Stimulated activated CD8-positive, alpha-beta memory T cell treated with anti-CD3 and anti-CD28 coated beads, Interleukin-7, amount 100 ng/mL, for 24 hours (primary cell): ENCODE results near the gene CSNK1D.

Experiments
- DNase-seq: peaks from one replicate; pipeline ENCODE4 v3.0.0-alpha.2; 2020; ENCODE audit warnings: low read depth

The CSNK1D gene

GRCh38 chr17:82238472-82239201 lies 34.9 kb downstream of the CSNK1D start:
- peak; percentile 41 for DNase-seq

- no peak for DNase-seq
Observed at GRCh38 chr17:82237746-82238471, 35.6 kb downstream of the CSNK1D start.

DNA sequence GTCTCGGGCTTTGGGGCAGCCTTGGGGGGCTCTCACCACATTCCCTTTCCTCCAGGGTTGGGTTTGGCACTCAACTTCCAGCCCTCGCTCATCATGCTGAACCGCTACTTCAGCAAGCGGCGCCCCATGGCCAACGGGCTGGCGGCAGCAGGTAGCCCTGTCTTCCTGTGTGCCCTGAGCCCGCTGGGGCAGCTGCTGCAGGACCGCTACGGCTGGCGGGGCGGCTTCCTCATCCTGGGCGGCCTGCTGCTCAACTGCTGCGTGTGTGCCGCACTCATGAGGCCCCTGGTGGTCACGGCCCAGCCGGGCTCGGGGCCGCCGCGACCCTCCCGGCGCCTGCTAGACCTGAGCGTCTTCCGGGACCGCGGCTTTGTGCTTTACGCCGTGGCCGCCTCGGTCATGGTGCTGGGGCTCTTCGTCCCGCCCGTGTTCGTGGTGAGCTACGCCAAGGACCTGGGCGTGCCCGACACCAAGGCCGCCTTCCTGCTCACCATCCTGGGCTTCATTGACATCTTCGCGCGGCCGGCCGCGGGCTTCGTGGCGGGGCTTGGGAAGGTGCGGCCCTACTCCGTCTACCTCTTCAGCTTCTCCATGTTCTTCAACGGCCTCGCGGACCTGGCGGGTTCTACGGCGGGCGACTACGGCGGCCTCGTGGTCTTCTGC lies 36.3 kb downstream of the CSNK1D start:
- no peak for DNase-seq

DNA sequence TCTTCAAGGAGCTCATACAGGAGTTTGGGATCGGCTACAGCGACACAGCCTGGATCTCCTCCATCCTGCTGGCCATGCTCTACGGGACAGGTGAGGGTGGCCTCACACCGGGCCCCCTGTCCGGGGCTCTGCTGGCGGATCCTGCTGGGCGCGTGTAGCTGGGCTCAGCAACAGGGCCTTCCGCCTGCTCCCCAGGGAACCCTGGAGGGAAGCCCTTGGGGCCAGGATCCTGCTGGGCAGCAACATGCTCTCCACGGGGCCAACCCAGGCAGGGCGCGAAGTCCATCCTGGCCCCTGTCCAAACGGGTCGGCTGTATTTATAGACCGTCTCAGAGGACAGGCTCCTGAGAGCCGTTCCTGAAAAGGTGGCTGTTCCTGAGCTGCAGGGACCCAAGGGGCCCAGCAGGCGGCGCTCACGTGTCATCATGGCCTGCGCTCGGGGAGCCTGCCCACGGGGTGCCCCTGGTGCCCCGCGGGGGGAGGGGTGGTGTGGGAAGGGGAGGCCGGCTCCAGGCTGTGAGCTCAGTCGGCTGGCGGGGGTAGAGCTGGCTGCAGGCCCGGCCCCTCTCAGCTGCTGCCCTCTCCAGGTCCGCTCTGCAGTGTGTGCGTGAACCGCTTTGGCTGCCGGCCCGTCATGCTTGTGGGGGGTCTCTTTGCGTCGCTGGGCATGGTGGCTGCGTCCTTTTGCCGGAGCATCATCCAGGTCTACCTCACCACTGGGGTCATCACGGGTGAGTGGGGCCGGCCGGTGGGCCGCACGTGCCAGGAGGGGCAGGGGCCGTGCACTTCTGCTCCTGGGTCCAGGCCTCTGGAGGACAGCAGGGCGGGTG lies 37.1 kb downstream of the CSNK1D start:
- DNase-seq, result no peak

- DNase-seq, result no peak
Observed at GRCh38 chr17:82235775-82236141, 37.7 kb downstream of the CSNK1D start.

DNA sequence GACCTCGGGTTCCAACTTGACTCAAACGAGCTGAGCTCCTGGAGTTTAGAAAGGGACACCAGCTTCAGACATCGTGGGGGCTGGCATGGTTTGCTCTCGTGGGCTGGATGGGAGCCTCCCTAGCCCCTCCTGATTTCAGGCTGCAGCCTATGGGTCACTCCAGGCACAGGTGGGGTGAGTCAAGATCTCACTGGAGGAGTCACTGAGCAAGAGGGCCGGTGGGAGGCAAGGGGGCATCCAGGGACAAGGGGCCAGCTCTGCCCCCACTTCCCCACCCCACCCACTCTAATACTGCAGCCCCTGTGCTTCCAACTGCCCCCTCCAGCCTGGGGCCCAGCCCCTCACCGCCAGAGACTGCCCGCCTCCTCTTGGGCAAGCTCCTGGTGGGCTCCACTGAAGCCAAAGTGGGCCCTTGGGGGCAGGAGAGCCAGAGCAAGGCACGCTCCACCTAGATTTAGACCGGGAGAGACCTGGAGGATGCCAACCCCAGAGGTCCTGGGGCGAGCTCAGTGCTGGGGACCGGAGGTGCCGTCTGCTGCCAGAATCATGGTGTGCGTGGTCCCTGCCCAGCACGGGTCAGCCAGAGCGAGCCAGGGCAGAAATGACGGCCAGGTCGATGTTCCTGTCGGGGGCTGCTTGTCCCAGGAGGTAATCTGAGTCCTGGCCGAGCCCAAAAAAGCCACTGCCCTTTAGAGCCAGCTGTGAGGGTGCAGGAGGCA lies 38.3 kb downstream of the CSNK1D start:
- DNase-seq, result no peak

DNA sequence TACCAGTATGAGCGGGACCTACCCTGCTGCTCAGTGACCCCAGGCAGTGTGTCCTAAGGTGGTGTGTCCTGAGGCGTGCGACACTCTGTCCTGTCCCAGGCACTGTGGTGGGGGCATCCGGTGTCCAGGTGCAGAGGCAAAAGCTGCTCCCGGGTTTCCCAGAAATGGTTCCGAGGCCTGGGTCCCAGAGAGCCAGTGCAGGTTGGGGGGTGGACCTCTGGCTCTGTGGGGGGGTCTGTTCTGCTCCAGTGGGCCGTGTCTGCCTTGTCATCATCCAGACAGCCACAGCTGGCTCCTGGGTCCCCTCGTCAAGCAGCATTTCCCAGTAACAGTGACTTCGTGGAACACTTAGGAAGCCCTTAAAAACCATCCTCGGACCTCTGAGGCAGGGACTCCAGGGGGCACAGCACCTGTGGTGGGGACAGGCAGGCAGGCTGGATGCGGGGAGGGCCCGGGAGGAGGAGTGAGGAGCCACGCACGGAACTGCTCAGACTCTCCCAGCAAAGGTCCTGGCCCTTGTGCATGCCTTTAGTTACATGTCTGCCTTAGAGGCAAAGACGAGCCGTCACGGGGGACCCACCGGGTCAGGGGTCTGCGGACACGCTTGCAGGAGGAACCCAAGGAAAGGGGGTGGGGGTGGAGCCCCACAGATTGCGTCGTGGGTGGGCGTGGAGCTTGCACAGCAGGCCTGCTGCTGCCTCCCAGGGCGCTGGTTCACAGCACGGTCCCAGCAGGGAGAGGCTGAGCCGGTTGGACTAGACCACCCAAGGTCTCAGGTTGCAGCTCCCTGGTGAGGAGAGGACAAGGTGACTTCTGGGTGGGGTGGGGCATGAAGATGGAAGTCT lies 39.1 kb downstream of the CSNK1D start:
- DNase-seq, result no peak

DNA sequence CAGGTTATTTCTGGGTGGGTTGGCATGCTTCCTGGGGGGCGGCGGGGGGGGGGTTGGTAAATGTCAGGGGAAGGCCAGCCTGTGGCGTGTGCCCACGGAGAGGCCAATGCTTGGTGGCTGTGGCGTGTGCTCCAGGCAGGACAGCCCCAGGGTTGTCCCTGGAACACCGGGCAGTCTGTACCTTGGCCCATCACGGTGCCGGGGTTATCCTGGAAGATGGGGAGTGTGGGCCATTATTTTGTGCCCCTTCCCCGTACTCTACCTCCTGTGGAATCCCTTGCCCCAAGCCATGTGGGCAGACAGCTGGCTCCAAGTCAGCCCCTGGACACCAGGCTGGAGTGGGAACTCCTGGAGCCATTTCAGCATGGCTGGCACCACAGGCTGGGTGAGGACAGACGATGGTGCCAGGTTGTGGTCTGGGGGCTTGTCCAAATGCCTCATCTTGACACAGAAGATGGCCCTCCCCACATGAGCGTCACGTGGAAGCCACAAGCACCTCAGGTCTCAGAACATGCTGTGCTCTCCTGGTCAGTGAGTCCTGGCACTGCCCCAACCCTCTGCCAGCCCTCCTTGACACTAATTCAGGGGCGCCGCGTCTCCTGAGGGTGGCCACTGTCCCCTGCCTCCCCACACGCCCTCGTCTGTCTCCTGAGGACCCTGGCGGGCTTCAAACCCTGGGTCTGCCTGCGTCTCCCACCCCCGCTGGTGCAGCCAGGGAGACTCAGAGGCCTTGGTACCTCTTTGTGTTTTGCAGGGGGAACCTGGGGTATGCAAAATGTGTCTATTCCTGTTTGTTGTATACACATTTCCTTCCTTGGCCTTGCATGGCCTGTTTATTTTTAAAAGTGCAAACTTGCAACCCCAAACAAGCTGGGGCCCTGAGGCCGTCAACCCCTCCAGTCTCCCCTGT lies 40.4 kb downstream of the CSNK1D start:
- no peak for DNase-seq

DNA sequence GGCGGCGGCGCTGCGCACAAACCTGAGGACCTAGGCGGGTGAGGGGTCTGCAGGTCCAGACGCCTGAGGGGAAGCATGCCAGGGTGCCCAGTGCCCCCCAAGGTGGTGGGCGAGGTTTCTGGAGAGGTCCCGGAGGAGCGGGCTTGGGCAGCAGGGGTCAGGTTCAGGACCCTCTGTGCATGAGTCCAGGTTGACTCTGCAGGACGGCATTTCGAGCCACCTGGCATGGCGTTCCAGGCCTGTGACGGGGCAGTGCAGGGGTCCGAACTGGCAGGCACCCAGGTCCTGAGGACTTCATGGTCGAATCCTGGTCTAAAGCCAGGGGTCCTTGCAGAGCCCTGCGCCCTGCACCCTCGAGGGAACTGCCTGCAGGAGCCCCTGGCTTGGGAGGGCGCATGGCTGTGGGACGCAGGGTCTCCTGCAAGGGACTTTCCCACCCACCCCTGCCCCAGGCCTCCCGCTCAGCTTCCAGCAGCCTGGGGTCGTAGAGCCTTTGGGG lies 41.1 kb downstream of the CSNK1D start:
- no peak for DNase-seq

GRCh38 chr17:82231562-82232321 lies 41.8 kb downstream of the CSNK1D start:
- no peak for DNase-seq

GRCh38 chr17:82231312-82231561 lies 42.3 kb downstream of the CSNK1D start:
- no peak for DNase-seq

- DNase-seq, result no peak
Observed at GRCh38 chr17:82230609-82231311, 42.7 kb downstream of the CSNK1D start.

- no peak for DNase-seq
Observed at GRCh38 chr17:82229698-82230608, 43.5 kb downstream of the CSNK1D start.

DNA sequence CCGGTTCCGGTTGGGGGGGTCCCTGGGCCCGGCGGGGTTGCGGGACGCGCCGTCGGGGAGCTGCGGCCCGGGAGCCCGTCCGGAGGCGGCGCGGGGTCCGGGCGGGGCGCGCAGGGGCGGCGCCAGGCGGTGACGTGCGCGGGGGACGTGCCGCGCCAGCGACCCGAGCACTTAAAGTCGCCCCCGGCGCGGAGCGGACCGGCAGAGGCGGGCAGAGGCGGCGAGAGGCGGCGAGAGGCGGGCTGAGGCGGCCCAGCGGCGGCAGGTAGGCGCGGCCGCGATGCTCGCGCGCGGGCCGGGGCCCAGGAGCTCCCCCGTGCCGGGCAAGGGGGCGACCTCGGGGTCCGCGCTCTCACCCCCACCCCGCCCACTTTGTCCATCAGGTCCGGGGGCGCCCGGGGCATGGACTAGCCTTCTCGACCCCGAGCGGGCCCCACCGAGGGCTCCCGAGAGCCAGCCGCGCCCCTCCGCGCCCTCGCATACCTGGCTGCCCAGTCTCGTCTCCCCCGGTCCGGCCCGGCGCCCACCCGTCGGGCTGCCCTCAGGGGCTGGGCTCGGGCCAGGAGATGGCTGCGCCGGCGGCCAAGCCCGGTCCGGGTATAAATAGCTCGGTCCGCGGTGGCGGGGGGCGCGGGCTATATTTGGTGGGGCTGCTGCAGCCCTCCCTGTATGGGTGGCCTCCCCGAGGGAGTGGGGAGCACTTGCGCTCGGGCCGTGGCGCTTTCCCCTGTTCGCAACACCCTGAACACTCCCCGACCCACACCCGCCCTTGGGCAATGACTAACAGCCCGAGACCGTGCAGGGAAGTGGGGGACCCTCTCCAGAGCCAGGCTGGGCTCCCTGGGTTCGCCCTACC lies 44.4 kb downstream of the CSNK1D start, which contains the start of gene SLC16A3:
Gene SLC16A3 (plus strand): TSS at position 201 of the 856 bp plus-strand sequence. CDS start 6,967 bp downstream, outside the sequence.
- DNase-seq, result no peak

- DNase-seq, result no peak
Observed at GRCh38 chr17:82228278-82228841, 45.1 kb downstream of the CSNK1D start.
